ENCODE data around the gene JSRP1. TPM values are rescaled to one million over a fixed set of nuclear protein-coding genes. Genes with fewer than 3 reads are reported as not detected.

Gene JSRP1
- total RNA-seq, 2 experiments from 2014 or later = 1.5 to 15.9 TPM

DNA sequence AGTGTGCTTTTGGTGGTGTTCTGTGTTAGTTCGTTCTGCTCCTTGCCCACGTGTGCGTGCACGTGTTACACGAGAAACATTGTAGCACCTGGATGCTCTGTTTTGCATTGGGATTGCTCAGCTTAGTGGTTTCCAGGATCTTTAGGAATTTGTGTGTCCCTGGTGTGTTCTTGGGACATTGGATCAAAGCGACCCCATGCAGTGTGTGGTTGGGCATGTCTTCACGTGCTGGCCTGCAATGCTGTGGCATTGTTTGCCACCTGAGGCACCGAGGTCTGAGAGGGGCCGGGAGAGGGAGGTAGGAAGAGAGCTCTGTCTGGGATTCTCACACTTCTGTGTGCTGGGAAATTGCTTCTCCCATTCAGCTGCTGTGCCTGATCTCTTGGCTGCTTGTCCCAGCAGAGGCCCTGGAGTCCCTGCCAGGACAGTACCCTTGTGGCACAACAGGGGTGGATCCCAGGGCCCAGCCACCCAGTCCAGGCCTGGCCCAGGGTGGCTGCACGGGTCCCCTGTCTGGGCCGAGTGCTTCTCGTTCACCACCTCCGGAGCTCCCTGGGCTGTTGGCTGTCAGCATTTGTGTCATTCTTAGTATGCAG is 31.4 kb downstream of the JSRP1 start:
- BruUV-seq (replicated peaks) = no TSS peak
- TF ChIP-seq, protein P1, sequence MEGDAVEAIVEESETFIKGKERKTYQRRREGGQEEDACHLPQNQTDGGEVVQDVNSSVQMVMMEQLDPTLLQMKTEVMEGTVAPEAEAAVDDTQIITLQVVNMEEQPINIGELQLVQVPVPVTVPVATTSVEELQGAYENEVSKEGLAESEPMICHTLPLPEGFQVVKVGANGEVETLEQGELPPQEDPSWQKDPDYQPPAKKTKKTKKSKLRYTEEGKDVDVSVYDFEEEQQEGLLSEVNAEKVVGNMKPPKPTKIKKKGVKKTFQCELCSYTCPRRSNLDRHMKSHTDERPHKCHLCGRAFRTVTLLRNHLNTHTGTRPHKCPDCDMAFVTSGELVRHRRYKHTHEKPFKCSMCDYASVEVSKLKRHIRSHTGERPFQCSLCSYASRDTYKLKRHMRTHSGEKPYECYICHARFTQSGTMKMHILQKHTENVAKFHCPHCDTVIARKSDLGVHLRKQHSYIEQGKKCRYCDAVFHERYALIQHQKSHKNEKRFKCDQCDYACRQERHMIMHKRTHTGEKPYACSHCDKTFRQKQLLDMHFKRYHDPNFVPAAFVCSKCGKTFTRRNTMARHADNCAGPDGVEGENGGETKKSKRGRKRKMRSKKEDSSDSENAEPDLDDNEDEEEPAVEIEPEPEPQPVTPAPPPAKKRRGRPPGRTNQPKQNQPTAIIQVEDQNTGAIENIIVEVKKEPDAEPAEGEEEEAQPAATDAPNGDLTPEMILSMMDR (conservative IDR thresholded peaks at IDR 0.05; ENCODE audit: low read length) = no peak
- no peak for TF ChIP-seq EZH2phosphoT487 (IDR thresholded peaks at IDR 0.05; ENCODE audit: borderline replicate concordance, low read depth, low read length)

GRCh38 chr19:2223959-2224358 is 32.3 kb downstream of the JSRP1 start:
- peak overlapping the region; percentile 6 for H3K4me3 ChIP-seq (ENCODE audit: low read depth, low read length, poor library complexity, severe bottlenecking)
- H3K9me3 ChIP-seq (ENCODE audit: low read length) = no peaks in the 10 kb centered on the region
- H3K27ac ChIP-seq (ENCODE audit: low read depth, low read length, poor library complexity, severe bottlenecking) = peak overlapping the region; percentile 78
- H3K4me2 ChIP-seq (ENCODE audit: low read length) = peak overlapping the region; percentile 62
- H3K4me1 ChIP-seq (ENCODE audit: insufficient read depth, low read length, poor library complexity, severe bottlenecking) = peaks cover 58% of the 10 kb centered on the region
- ChIA-PET CTCF (ENCODE audit: unreplicated experiment) (no interaction called here), POLR2A (no interaction called here)
- no TSS peak for BruUV-seq (replicated peaks)
- no peaks in the 10 kb centered on the region for H4K20me1 ChIP-seq (ENCODE audit: insufficient read depth, low read length)
- intact Hi-C loops (cut with micrococcal nuclease; ENCODE audit: unreplicated experiment) = no loop called here
- H2AFZ ChIP-seq (ENCODE audit: low read length) = no peak overlapping the region
- no peaks in the 10 kb centered on the region for H3K9me2 ChIP-seq (ENCODE audit: insufficient read depth, low read length)
- TF ChIP-seq EZH2phosphoT487 (IDR thresholded peaks at IDR 0.05; ENCODE audit: borderline replicate concordance, low read depth, low read length) = no peak
- TF ChIP-seq, protein P1 (conservative IDR thresholded peaks at IDR 0.05; ENCODE audit: low read length) = no peak
- H3K79me2 ChIP-seq (ENCODE audit: insufficient read depth, low read depth, low read length) = peaks cover 4% of the 10 kb centered on the region; the same call in 1 of the 2 replicates
- peaks cover 63% of the 10 kb centered on the region for H3K36me3 ChIP-seq (ENCODE audit: insufficient read depth, low read length)
- DNase-seq (ENCODE audit: low spot score) = peak; percentile 91

More for the DNA sequence above, 31.4 kb downstream of the JSRP1 start:
- ChIA-PET CTCF (ENCODE audit: unreplicated experiment) (no interaction called here), POLR2A (no interaction called here)
- Histone ChIP-seq H3K9me2 (ENCODE audit: insufficient read depth, low read length) (no peaks in the 10 kb centered on the region), H3K79me2 (ENCODE audit: insufficient read depth, low read depth, low read length) (peaks cover 10% of the 10 kb centered on the region; the same call in 1 of the 2 replicates), H3K36me3 (ENCODE audit: insufficient read depth, low read length) (peaks cover 66% of the 10 kb centered on the region), H3K4me1 (ENCODE audit: insufficient read depth, low read length, poor library complexity, severe bottlenecking) (peaks cover 63% of the 10 kb centered on the region), H4K20me1 (ENCODE audit: insufficient read depth, low read length) (no peaks in the 10 kb centered on the region), H3K27ac (ENCODE audit: low read depth, low read length, poor library complexity, severe bottlenecking) (peak overlapping the region; percentile 78), H2AFZ (ENCODE audit: low read length) (no peak overlapping the region), H3K9me3 (ENCODE audit: low read length) (no peaks in the 10 kb centered on the region), H3K4me2 (ENCODE audit: low read length) (peak overlapping the region; percentile 62; the same call in 1 of the 2 replicates), H3K4me3 (ENCODE audit: low read depth, low read length, poor library complexity, severe bottlenecking) (no peak overlapping the region)
- DNase-seq (ENCODE audit: low spot score) = no peak
- intact Hi-C loops (cut with micrococcal nuclease; ENCODE audit: unreplicated experiment) = no loop called here

DNA sequence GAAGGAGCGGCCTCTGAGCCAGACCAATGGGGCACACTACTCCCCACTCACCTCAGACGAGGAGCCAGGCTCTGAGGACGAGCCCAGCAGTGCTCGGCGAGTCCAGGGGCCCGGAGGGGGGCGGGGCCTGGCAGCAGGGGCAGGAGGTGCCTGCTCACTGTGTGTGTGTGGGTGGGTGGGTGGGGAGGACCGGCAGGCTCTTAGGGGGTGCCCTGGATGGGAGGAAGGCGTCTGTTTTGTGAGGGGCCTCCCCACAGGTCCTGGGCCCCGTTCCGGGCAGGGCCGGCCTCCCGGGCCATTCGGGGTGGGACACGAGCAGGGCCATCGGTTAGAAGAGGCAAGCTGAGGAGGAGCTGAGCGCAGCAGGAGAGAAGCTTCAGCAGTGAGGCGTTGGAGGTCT is 32.8 kb downstream of the JSRP1 start:
- Histone ChIP-seq H3K9me2 (ENCODE audit: insufficient read depth, low read length) (no peaks in the 10 kb centered on the region), H3K27ac (ENCODE audit: low read depth, low read length, poor library complexity, severe bottlenecking) (peak overlapping the region; percentile 78)

More for the DNA sequence above, 32.8 kb downstream of the JSRP1 start:
- TF ChIP-seq EZH2phosphoT487 (IDR thresholded peaks at IDR 0.05; ENCODE audit: borderline replicate concordance, low read depth, low read length) = no peak
- TF ChIP-seq, protein P1 (conservative IDR thresholded peaks at IDR 0.05; ENCODE audit: low read length) = no peak
- H3K9me3 ChIP-seq (ENCODE audit: low read length) = no peaks in the 10 kb centered on the region
- no peaks in the 10 kb centered on the region for H4K20me1 ChIP-seq (ENCODE audit: insufficient read depth, low read length)
- POLR2A ChIA-PET = no interaction called here
- H3K4me3 ChIP-seq (ENCODE audit: low read depth, low read length, poor library complexity, severe bottlenecking) = peak overlapping the region; percentile 6
- CTCF ChIA-PET (ENCODE audit: unreplicated experiment) = no interaction called here
- H3K4me1 ChIP-seq (ENCODE audit: insufficient read depth, low read length, poor library complexity, severe bottlenecking) = peaks cover 53% of the 10 kb centered on the region
- intact Hi-C loops (cut with micrococcal nuclease; ENCODE audit: unreplicated experiment) = no loop called here
- no peak overlapping the region for H2AFZ ChIP-seq (ENCODE audit: low read length)
- no peak for DNase-seq (ENCODE audit: low spot score)
- H3K79me2 ChIP-seq (ENCODE audit: insufficient read depth, low read depth, low read length) = no peaks in the 10 kb centered on the region
- no TSS peak for BruUV-seq (replicated peaks)
- H3K4me2 ChIP-seq (ENCODE audit: low read length) = peak overlapping the region; percentile 62
- H3K36me3 ChIP-seq (ENCODE audit: insufficient read depth, low read length) = peaks cover 59% of the 10 kb centered on the region
